Stimulated activated CD4-positive, alpha-beta T cell treated with anti-CD3 and anti-CD28 coated beads, Interleukin-15, amount 100 ng/mL, for 24 hours (primary cell): Measurements from ENCODE around the gene TNIP1.
A peak's percentile ranks its signal among the peaks of the same experiment; 100 is the strongest.

Experiments
- DNase-seq: peaks from one replicate; pipeline ENCODE4 v3.0.0-alpha.2; 2020

TNIP1 gene

DNA sequence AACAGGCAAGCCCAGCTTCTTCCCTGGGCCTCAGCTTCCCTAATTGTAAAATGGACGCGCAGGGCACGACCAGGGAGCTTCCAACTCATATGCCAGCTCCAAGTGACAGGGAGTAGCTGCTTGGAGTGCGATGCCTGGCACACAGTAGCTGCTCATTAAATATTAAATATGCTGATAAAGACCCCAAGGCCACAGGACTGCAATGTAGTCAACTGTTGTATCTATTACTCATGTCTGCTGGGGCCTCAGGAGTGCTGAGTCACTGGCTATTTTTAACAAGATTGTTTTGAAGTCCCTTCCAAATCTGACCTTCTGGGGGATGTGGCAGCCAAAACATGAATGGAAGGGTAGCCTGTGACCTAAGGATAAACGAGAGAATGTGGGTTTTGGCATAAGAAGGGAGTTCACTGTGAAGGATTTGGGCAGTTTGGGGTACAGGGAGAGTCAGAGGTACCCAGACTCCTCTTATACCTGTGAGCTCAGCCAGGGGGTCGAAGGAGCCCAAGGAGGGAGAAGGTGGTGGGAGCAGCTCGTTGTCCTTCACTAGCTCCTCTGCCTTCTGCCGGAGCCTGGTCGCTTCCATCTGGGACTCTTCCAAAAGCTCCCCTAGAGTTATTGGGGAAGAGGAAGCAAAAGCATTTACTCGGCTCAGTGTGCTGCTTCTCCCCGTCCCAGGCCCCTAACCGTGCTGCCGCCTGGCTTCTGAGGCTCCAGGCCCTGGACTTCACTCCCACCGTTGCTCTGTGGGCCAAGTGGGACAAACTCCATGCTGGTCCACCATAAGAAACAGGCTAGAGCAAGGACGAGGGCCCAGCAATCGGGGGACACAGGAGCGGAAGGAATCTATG lies 17.5 kb downstream of the TNIP1 start:
- DNase-seq: no peak

DNA sequence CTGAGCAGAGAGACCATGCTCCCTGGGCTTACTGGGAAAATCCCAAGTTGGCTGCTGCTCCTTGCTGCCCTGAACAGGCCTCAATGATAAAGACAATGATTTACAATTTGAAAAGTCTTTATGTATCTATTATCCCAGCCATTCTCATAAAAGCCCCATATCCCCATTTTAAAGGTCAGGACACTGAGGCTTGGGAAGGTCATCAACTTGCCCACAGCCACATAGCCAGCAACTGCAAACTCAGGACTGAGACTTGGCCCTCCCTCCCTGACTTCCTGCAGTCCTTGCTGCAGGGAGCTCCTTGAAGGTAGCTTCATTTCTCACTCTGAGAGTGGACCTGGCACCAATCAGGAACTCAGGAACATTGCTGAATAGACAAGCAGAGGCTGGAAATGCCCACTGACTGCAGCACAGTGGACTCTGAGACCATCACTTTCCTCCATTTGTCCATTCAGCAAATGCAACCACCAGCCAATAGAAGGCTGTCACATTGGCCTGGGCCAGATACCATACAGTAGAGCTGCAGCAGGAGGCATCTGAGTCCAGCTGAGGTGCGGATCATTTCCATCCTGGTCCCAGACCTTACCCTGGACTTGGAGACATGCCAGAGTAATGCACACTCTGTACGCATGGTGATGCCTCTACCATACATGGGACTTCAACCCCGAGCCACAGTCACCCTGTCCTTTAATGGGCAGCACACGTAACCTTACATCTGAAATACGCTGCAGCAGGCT lies 18.3 kb downstream of the TNIP1 start:
- DNase-seq: no peak

DNA sequence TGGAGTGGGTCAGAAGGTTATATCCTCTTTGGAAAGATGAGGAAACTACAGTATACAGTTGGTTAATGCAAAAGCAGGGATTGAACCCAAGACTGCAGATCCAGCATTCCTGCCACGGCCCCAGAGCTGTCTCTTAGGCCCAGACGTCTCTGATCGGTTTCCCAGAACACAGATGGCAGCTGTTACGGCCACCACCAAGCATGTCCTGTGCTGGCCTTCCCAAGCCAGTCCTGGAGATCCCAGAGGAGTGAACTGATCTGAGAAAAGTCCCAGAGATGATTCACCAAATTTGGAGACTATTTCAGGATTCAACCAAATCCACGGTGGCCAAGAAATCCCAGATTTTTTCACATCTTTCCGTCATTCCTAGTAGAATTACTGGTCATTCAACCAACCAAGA lies 20.1 kb downstream of the TNIP1 start:
- no peak for DNase-seq

DNA sequence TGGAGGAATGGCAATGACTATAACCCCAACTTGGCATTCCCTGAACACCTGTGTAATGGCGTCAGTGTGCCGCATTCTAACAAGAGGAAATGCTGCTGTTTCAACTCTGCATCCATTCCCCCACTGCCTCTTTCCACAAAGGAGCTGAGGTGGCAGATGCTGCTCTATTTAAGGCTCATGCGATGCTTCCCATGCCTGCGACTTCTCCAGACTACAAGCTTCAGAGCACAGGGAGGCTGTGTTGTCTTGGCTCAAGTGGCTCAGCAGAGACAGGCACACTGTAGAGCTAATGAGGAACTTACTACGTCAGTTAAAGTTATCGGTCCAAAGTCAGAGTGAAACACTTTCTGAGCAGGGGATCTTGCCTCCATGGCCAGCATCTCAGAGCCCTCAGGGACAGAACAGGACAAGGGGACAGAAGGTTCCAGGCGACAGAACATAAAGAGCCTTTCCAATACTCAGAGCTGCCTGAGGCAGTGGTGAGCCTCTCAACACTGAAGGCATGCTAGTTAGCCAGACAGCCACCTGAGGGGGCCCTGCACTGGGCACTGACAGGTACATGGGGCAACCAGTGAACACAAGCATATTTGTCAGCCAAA lies 21.8 kb downstream of the TNIP1 start:
- DNase-seq: no peak

DNA sequence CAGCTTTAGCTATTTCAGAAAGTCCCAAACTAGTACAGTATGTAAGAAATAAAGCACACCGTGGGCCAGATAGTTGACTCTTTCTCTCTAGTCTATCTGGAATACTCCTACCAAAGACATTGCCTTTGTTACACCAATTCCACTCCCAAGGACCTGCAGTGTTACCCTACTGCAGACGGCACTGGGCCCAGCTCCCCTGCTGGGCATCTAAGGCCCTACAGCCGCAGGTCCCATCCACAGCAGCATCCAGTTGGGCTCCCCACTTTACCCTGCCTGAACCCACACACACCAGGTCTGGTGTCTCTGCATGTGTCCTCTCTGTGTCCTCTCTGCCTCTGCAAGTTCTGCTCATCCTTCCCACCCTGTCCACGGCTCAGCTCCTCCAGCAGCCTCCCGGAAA lies 22.5 kb downstream of the TNIP1 start:
- DNase-seq: no peak

DNA sequence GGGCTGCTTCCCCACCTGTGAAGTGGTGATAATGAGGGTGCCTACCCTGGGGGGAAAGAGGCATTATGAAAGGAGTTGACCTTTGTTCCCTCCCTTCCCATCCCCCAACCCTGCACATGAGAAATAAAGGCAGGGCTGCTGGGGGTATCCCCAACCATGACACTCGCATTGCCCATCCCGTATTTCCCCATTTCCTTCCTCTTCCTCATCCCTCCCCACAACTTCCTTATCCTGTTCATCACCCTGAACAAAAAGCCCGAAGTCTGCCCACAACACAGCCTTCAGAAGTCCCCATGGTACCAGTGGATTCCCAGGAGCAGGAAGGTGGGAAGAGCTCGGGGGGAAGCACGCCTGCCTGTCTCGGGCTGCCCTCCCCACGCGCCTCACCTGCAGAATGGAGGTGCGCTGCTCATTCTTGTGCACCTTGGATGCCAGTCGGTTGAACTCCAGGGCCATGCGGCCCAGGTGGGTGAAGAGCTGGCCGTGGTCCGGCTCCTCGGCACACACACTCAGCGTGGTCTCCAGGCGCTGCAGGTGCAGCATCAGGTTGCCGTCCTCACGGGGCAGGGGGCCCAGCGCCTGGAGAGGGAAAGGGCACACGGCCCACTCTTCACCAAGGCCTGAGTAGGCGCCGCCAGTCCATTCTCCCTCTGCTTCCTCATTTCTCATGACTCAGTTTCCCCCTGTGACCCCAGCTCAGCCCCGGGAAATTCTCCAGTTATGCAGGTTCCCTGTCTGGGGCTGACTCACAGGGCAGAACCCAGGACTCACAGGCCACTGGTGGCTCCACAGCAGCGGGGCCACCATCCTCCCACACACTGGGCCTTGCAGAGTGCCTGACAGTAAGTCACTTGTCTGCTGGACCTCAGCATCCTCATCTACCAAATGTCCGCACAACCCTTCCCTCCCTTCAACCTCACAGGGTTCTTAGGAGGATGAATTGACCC lies 24.2 kb downstream of the TNIP1 start:
- DNase-seq: no peak

DNA sequence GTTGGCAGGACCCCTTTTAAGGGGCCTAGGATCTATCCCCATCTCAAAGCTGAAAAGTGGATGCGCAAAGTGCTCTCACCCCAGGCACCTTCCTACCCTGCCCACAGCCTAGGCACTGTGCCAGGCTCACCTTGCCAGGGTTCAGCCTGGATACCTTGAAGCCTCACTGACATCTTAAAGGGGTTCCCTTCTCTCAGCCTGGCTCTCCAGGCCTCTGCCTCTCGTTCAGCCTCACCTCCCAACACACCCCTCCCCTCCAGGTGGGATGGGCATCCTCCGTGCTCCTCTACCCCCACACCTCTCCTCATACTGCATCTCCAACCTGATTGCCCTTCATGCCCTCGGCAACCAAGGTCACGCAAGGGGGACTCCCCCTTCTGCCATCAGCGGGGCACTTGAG lies 25.5 kb downstream of the TNIP1 start:
- DNase-seq: no peak

DNA sequence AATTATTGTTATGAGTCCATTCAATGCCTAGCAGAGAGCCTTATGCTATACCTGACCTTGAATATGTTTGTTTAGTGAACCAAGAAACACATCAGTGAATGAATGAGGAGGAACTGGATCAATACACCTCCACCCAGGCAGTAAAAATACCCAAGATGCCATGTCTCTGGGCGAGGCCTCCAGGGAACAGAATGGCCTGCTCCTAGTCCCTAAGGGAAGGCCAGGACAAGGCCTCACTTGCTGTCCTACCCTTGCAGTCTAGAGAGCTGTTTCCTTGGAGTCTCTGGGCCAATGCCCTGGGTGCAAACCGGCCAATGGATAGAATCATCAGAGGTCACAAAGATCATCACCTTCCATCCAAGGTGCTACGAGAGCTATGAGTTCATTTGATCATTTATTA lies 26.1 kb downstream of the TNIP1 start:
- no peak for DNase-seq

DNA sequence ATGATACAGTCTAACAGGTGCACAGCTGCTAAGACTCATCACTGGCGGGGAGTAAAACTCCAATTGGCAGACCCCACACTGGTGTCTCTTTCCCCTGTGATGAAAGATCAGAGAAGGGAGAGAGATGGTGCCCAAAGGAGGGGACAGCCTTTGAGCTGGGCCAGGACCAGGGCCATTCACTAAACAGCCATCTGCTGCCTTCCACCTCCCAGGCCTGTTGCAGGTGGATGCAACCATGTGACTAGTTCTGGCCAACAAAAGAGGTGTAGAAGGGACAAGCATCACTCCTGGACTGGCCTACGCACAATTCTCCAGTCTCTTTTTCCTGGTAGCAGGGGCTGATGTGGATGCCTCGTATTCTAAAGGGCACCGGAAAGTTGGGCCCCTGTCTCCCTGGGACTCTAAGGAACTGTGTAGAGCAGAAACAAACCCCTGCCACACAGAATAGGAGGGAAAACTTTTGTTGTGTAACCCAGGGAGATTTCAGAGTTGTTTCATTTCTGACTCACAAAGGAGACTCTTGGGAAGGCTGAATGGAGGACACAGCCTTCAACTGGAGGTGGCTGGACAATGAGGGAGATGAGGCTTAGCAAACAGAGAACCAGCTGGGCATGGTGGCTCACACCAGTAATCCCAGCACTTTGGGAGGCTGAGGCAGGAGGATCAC lies 26.9 kb downstream of the TNIP1 start:
- no peak for DNase-seq

DNA sequence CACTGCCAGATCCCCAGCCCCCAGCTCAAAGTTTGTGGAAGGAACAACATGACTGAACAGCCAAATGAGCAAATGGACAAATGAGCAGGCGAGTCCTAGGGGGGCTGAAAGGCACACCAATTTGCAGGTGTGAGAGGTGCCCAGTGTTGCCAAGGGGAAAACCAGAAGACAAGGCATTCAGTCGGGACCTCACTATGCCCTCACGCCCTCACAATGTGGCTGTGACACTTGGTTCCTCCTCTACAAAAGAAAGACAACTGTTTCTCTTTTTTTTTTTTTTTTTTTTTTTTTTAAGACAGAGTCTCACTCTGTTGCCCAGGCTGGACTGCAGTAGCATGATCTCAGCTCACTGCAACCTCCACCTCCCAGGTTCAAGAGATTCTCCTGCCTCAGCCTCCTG lies 28.0 kb downstream of the TNIP1 start:
- DNase-seq: no peak

DNA sequence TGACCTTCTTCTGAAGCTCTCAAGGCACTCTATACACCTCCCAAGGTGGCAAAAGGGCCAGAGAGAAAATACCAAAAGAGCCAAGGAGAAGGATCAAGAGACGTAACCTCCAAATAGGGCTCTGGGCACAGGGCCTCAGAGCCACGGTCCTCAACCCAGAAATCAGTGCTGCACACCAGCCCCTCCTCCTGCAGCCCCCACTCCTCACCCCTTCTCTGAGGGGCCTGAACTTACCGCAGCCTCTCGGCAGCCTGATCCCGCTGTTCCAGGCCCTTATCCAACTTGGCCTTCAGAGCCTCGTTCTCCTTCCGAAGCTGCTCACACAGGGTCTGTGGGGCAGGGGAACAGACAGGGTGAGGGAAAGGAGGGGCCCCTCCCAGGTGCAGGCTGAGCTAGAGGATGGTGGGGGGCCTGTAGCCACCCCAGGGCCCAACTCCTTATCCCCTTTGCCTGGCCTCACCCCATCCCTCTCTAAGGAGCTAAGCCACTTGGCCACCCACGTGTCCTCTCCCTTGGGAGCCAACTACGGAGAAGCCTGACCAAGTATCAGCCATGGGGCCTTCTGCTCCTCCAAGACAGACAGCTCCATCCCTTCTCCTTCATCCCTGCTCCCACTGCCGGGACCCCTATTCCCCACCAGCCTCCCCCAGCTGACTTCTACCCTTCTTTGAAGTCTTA lies 28.8 kb downstream of the TNIP1 start:
- no peak for DNase-seq

DNA sequence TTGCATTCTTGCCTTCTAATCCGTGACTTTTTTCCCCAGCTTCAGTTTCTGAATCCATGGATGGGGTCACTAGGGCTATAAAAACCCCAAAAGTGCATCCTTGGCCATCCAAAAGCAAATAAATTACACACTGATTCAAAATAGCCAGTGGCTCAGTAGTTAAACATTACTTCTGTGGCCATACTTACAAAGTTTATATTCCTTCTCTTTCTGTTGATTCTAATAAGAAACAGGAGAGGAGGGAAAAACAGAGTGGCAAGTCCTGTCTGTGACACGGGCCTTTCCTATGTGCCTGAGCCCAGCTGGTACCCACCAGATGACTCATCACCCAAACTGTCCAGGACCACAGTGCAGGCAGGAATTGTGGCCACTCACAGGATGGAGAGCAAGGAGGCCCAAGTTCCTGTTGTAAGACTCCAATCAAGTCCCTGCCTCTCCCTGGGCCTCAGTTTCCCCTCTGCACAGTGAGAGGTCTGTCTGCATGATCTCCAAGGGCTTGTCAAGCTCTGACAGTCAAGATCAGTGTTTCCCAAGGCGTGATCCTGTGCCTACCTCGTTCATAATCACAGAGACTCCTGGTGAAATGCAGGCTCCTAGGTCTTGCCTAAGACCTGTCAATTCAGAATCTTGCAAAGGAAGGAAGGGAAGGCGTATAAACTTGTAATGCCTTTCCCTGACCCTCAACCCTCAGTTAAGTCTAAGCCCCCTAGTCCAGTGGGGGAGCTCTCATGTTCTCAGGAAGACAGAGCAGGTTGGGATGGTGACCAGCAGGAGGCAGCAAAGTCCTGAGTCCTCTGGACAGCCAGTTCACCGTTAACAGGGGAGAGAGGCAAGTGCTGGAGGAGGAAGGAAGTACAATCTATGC lies 29.5 kb downstream of the TNIP1 start:
- peak; percentile 79 for DNase-seq

DNA sequence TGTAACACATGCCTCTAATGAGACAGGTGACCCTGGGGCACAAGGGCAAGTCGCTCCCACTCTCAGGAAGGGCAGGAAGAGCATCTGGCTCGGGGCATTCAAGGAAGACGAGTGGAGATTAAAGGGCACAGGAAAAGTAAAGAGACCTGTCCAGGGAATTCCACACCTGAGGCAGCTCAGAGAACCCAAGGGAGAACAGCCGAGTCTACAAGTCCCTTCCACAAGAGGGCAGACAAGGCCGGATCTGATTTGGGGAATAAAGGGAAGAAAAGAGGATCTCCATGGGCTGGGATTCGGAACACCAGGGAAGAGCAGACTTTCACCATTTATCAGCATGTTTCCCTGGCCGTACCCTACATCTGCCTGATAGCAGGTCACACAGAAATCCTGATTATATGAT lies 32.3 kb downstream of the TNIP1 start:
- no peak for DNase-seq

DNA sequence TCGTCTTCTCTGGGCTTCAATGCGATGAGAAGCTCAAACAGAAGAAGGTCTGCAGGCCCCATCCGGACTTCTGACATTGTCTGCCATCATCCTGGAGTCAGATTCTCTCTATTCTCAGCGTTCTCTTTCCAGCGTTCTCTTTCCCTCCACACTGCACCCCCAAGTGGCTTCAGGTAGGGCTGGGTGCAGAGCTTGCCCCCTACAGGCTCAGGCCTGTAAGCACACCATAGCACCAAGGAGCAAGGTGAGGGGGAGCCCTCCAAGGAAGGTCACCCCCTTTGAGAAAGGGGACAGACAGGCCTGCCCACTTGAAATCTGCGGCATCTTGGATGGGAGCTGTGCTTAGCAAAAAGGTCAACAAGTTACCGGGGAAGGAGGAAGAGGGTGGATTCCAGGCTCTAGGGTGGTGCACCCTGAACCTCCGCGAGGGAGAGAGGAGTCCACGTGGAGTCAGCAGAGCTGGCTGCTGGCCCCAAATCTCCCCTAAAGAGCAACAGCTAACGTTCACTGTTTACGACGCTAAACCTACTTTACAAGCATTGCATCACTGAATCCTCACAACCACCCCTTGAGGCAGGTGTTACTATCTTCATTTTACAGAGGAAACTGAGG lies 32.9 kb downstream of the TNIP1 start:
- DNase-seq: peak; percentile 43

DNA sequence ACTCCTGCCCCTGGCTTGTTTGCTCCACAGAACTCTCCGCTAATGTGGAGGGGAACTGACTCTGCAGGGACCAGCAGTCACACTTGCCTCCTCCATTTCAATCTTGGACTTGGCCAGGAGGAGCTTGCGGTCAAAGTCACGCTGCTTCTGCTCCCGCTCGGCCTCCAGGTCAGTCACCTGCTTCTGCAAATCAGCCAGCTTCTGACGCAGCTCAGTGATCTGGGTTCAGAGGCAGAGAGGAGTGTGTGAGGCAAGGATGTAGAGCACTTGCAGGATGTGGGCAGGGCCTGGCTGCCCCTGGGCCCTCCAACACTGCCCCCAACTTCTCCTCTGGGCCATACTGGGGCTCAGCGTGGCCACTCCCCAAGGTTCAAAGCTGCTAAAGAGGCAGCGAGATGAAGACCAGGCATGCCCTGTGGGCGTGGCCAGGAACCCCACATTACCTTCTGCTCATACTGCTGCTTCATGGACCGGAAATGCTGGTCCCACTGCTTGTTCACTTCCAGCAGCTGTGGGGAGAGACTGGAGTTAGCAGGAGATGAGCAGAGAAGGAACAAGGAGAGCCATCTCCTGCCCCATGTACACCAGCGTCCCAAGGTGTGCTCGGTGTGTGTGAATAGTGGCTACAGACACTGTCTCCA lies 38.3 kb downstream of the TNIP1 start:
- no peak for DNase-seq

DNA sequence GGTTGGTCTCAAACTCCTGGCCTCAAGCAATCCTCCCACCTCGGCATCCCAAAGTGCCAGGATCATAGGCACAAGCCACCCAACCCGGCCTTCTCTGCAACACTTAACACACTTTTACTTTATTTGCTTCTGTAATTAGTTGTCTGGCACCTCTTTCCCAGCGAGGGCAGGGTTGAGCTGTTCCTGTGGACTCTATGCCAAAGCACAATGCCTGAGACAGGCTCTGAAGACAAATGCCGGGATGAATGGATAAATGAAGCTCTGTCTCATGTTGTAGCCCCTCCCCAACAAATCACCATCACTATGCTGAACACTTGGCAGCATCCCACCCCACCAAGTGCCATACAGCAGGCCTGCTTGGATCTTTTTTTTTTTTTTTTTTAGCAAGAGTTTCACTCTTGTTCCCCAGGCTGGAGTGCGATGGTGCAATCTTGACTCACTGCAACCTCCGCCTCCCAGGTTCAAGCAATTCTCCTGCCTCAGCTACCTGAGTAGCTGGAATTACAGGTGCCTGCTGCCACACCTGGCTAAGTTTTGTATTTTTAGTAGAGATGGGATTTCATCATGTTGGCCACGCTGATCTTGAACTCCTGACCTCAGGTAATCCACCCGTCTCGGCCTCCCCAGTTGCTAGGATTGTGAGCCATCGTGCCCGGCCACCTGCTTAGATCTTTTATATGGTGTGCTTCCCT lies 39.1 kb downstream of the TNIP1 start:
- DNase-seq: no peak

DNA sequence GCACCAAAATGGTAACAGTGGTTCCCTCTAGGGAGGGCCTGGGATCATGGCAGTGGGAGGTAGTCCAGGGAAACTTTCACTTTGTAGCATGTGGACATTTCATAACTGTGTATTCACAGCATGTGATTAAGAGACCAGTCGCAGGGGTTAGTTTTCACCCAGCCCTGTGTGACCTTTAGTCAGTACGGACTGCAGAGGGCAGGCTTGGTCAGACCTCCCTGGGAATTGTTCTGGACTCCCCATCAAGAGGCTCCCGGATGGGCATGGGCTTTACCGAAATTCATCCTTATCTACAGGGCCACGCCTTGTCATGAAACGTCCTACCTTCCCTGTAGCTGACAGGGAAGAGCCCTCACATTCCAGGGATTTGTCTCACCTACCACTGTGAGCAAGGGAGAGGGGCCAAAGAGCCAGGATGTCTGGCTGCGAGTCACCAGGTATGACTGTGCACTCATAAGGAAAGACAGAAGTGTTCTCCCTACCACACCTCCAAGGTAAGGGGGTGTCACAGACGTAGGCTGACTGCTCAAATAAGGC lies 40.6 kb downstream of the TNIP1 start:
- no peak for DNase-seq

DNA sequence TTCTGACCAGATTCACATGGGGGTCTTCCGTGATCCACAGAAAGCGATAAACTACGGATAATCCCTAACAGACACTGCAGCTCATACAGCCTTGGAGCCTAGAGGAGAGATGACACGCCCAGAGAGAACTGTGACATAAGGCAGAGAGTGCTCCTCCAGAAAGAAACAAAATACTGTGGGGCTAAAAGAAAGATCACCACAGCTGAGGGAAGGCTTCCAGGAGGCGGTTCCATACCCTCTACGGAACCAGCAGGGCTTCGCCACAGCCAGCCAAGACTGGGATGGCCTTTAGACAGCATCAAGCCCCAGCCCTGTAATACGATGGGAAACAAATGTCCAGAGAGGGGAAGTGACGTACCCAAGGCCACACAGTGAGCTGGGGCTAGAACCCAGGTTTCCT lies 41.2 kb downstream of the TNIP1 start:
- no peak for DNase-seq

DNA sequence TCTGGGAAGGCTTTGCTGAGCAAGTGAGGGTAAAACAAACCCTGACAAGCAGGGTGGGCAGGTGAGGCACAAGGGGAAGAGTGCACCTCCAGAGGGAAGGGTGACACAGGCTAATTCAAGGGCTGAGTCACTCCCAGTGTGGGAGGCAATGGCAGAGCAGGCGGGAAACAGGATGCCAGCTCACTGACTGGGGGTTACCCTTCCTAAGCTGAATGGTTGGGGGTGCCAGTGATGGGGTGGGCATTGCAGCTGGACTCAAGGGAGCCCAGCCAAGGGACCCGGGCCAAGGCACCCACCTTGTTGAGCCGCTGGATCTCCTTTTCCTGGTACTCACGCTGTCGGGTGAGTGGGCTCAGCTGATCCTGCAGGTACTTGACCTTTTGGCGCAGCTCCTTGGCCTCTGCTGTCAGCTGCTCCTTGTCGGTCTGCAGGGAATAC lies 42.0 kb downstream of the TNIP1 start:
- peak; percentile 51 for DNase-seq
